Uterus (tissue), 2 donors: Measurements from ENCODE around the gene NBAS.

Source experiments
- CTCF ChIP-seq, 4 experiments: fragments of 200-600 bp in 2 of 4; fragments of 450-650 bp in 2 of 4; sonication (generic) in 2 of 4; IDR thresholded peaks; one replicate each; pipeline ENCODE4 v1.5.1; 2016 to 2019; ENCODE audit warnings: antibody characterized with exemption in 4 of 4, mild to moderate bottlenecking in 2 of 4, moderate library complexity in 1 of 4
- POLR2A ChIP-seq, 2 donors: fragments of 450-650 bp; IDR thresholded peaks; one replicate each; pipeline ENCODE4 v1.6.1; 2016; ENCODE audit warnings: antibody characterized with exemption in 2 of 2, mild to moderate bottlenecking in 1 of 2, moderate library complexity in 1 of 2

- TF ChIP-seq CTCF (IDR thresholded peaks at IDR 0.05) (no peak), POLR2A (IDR thresholded peaks at IDR 0.05) (no peak)
Observed at GRCh38 chr2:15128846-15129245, 432.3 kb downstream of the NBAS start.
